HG03439 (cell line): ENCODE results near the gene MILR1.
"Not testable (repeated sequence)": the region's sequence is repeated elsewhere in the genome, so short reads cannot be mapped to it uniquely, and the experiment has no call there.

Experiments
- ATAC-seq: cut with Tn5 transposase; IDR thresholded peaks from one replicate; pipeline ENCODE4 v1.9.1; 2021; ENCODE audit warnings: mild to moderate bottlenecking, moderate library complexity; ENCODE audit not compliant: unreplicated experiment

MILR1 gene

GRCh38 chr17:64448665-64449512, at the start of gene MILR1:
Gene MILR1 (plus strand): TSS chr17:64449115. CDS start chr17:64449169, 54 bp downstream.
- no peak for ATAC-seq

- no peak for ATAC-seq
Measured at GRCh38 chr17:64399767-64400156, 49.2 kb upstream of the MILR1 start.

GRCh38 chr17:64400642-64401041, 48.3 kb upstream of the MILR1 start:
- no peak for ATAC-seq

DNA sequence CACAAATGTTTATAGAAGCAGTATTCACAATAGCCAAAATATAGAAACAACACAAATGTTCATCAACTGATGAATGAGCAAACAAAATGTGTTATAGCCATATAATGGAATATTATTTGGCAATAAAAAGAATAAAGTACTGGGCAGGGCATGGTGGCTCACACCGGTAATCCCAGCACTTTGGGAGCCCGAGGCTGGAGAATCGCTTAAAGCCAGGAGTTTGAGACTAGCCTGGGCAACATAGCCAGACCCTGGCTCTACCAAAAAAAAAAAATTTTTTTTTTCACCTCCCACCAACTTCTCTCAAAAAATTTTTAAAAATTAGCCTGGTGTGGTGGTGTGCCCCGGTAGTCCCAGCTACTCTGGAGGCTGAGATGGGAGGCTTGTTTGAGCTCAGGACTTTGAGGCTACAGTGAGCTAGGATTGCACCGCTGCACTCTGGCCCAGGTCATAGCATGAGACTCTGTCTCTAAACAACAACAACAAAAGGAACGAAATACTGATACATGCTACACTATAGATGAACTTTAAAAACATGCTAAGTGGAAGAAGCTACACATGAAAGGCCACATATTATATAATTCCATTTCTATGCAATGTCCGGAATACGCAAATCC, 47.6 kb upstream of the MILR1 start:
- no peak for ATAC-seq

DNA sequence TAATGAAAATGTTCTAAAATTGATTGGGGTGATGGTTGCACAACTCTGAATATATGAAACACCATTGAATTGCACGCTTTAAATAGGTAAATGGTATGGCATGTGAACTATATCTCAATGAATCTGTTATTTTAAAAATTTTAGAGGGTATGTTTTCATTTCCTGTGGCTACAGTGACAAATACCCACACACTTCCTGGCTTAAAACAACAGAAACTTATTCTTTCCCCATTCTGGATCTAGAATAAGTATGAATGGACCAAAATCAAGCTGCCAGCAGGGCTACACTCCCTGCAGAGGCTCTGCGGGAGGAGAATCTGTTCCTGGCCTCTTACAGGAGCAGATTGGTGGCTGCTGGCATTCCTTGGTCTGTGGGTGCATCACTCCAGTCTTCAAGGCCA, 47.0 kb upstream of the MILR1 start:
- no peak for ATAC-seq

- ATAC-seq = no peak
Measured at GRCh38 chr17:64402469-64402868, 46.4 kb upstream of the MILR1 start.

- ATAC-seq = no peak
Measured at GRCh38 chr17:64403881-64404460, 44.9 kb upstream of the MILR1 start.

DNA sequence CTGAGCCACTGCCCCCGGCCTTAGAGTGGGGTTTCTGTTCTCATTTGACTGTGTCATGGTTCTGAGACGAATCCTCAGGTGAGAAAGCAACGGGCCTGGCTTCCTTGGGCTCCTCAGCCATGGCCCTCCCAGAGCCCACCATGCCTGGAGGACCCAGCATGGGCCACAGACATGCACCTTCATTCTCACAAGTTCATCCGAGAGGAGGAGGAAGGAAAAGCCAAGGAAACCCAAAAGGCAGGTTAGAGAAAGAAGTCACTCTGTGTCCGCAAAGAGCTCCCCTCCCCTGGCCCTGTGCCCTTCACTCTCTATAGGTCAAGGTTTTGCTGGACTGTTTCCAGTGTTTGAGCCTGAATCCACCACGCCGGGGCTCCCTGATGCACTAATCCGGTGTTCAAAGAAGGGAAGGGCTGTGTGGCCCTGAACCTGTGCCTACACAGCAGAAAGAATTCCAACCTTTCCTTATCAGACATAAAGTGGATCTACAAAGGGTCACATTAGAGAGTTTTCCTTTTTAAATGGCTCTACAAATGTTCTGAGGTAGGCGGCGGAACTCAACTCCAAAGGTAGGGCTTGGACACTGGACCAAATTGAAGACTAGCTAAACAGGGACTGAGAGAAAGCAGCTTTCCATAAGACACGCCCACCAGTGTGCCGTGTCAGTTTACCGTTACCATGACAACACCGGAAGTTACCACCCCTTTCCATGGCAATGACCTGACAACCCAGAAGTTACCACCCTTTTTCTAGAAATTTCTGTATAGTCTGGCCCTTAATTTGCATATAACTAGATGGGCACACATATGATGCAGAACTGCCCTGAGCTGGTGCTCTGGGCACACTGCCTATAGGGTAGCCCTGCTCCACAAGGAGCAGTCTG, 42.4 kb upstream of the MILR1 start:
- no peak for ATAC-seq

DNA sequence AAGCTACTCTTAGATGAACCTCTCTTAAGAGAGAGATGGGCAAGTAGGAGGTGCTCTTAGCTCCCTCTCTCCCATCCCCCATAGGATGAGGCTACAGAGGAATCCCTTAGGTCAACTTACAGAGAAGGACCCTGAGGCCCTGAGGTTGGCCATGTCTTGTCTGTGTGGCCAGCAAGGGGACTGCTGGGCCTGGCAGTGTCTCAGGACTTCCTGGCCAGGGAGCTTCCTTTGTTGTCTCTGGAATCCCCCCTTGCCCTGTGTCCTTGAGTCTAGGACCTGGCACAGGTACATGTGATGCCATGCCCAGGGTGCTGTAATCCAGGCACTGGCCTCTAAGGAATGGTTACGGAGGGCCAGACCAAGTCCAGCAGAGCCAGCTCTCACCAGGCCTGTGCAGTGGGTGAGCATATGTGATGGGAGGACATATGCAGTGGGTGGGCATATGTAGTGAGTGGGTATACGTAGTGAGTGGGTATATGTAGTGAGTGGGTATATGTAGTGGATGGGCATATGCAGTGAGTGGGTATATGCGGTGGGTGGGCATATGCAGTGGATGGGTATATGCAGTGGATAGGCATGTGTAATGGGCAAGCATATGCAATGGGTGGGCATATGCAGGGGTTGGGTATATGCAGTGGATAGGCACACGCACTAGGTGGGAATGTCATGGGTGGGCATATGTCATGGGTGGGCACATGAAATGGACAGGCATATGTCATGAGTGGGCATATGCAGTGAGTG, 38.0 kb upstream of the MILR1 start:
- ATAC-seq = no peak

- ATAC-seq = no peak
Measured at GRCh38 chr17:64411999-64412771, 36.7 kb upstream of the MILR1 start.

DNA sequence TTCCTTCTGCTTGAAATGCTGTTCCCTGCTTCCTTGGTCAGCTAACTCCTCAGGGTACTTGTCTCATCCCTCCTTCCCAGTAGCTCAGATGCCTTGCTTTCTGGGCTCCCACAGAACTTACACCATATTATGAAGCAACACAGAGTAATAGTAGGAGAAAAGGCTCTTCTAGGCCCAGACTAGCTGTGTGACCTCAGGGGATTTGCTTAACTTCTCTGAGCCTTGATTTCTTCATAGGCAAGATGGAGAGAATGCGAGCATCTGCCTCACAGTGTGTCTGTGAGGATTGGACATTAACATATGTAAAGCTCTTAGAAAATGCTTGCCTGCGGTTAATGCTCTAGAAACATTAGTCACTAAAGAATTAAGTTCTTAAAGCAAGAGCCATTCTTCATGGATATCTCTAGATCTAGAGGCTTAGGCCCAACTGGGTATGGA, 36.0 kb upstream of the MILR1 start:
- ATAC-seq = no peak

DNA sequence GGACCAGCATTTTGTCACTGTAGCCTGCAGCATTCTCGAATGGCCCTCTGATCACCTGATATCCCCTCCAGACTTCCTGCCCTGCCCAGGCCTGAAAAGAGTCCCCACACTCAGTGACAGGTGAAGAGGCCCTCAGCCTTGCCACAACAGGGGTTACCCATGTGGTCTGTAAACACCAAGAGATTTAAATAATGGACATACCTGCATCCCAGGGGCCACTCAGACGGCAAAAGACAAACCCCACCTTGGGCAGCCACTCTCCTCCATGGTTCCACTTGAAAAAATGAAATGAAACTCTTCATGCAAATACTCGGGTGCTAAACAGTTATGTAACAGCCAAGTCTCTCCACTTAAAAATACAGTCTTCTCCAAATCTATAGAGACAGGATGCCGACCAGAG, 35.4 kb upstream of the MILR1 start:
- no peak for ATAC-seq

GRCh38 chr17:64418506-64419339, 30.2 kb upstream of the MILR1 start:
- no peak for ATAC-seq

DNA sequence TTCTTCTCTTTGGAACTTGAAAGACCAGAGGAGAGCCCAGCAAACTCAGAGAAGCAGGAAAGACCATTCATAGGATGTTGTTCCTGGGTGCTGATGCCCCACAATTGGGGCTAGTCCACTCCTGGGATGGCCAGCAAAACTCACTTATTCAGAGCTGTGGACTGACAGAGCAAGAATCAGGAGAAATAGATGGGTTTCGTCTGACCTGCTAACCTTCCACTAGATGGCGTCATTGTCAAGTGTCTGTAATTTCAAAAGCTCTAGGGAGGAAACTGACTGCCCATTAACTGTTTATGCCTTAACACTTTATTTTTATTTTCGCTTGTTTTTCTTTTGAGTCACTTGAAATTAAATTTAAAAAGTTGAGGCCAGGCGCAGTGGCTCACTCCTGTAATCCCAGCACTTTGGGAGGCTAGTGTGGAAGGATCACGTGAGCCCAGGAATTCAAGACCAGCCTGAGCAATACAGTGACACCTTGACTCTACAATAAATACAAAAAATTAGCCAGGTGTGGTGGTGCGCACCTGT, 28.7 kb upstream of the MILR1 start:
- no peak for ATAC-seq

DNA sequence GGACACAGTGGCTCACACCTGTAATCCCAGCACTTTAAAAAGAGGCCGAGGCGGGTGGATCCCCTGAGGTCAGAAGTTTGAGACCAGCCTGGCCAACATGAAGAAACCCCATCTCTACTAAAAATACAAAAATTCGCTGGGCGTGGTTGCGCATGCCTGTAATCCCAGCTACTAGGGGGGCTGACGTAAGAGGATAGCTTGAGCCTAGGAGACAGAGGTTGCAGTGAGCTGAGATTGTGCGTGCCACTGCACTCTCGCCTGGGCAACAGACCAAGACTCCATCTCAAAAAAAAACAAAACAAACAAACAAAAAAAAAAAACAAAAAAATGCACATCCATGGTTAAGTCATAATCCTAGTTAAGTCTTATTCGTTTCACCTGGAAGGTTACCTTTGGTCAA, 26.8 kb upstream of the MILR1 start:
- ATAC-seq = not testable (repeated sequence)

- ATAC-seq = no peak
Measured at GRCh38 chr17:64423881-64424280, 25.0 kb upstream of the MILR1 start.

GRCh38 chr17:64424324-64424849, 24.5 kb upstream of the MILR1 start:
- ATAC-seq = no peak

GRCh38 chr17:64425191-64425590, 23.7 kb upstream of the MILR1 start:
- ATAC-seq = no peak
